K562 (cell line): ENCODE results near the gene ASCC1. TPM values are rescaled to one million over a fixed set of nuclear protein-coding genes. Genes with fewer than 3 reads are reported as not detected.

Experiments used
- ATAC-seq: fragments of 200-7000 bp; cut with Tn5 transposase; 3 replicates; pipeline ENCODE4 v1.9.1; 2020; ENCODE audit warnings: moderate library complexity
- BruUV-seq: library from RNA; stranded (reverse); fragments of 400-500 nt; replicated peaks from 2 replicates; lab custom pipeline; 2021; lab: Mats Ljungman, UMichigan
- CTCF ChIA-PET: fragments of 300-600 bp; formaldehyde crosslinking; extraction: SDS; loops from one replicate; lab custom pipeline; 2021; ENCODE audit warnings: low intra/inter-chr PET ratio; lab: Yijun Ruan, JAX
- POLR2A ChIA-PET: fragments of 300-600, 350-650 bp; sonication (Branson Sonifier 250); formaldehyde crosslinking; extraction: SDS; loops from one replicate; lab custom pipeline; 2021; ENCODE audit warnings: antibody characterized with exemption, inconsistent platforms; lab: Yijun Ruan, JAX
- DNase-seq, 4 experiments: peaks; one replicate each; pipeline versions ENCODE4 v3.0.0 to v3.0.0-alpha.2; 2011 to 2018; ENCODE audit warnings: low spot score in 3 of 4, mixed read lengths in 3 of 4; ENCODE audit errors: extremely low read depth in 1 of 4
- FAIRE-seq: peaks from 2 replicates; lab custom pipeline; 2011; peaks lifted over from hg19 to GRCh38; lab: Jason Lieb, UNC
- H2AFZ ChIP-seq: 2 replicates; pipeline ENCODE4 v1.6.0; 2011; ENCODE audit warnings: low read depth, low read length, control low read depth, inconsistent platforms
- H3K27ac ChIP-seq: fragments of 200-600 bp; 3 replicates; pipeline ENCODE4 v1.8.0; 2011; ENCODE audit warnings: low read depth, mild to moderate bottlenecking, control low read depth, inconsistent platforms, low read length, moderate library complexity, mixed read lengths; ENCODE audit errors: extremely low read depth
- H3K27me3 ChIP-seq, 2 experiments: fragments of 300-600 bp in 1 of 2; 2 replicates in 1 of 2; 3 replicates in 1 of 2; pipeline versions ENCODE4 v1.6.0 to v1.8.0; 2011; ENCODE audit warnings: inconsistent platforms in 2 of 2, low read length in 2 of 2, mild to moderate bottlenecking in 1 of 2, mixed read lengths in 1 of 2, moderate library complexity in 1 of 2; ENCODE audit not compliant: control insufficient read depth in 2 of 2, insufficient read depth in 2 of 2
- H3K36me3 ChIP-seq: fragments of 300-600 bp; 3 replicates; pipeline ENCODE4 v1.8.0; 2011; ENCODE audit warnings: mild to moderate bottlenecking, low read length, inconsistent platforms; ENCODE audit not compliant: control insufficient read depth, insufficient read depth
- H3K4me1 ChIP-seq, 2 experiments: fragments of 200-600 bp in 1 of 2; replicated peaks in 1 of 2; 2 replicates in 1 of 2; 3 replicates in 1 of 2; pipeline versions ENCODE4 v1.5.1 to v1.8.0; 2011; ENCODE audit warnings: inconsistent platforms in 2 of 2, low read length in 2 of 2, mild to moderate bottlenecking in 1 of 2, mixed read lengths in 1 of 2, moderate library complexity in 1 of 2; ENCODE audit not compliant: control insufficient read depth in 2 of 2, insufficient read depth in 2 of 2
- H3K4me2 ChIP-seq: 2 replicates; pipeline ENCODE4 v1.6.1; 2011; ENCODE audit warnings: low read length, control low read depth, inconsistent platforms, mixed read lengths; ENCODE audit not compliant: insufficient read depth
- H3K4me3 ChIP-seq: fragments of 200-600 bp; sonication (generic), shearing (Covaris generic); 2 replicates; pipeline ENCODE4 v1.5.1; 2016; ENCODE audit warnings: control low read depth, inconsistent platforms
- H3K79me2 ChIP-seq: fragments of 200-600 bp; 3 replicates; pipeline ENCODE4 v1.8.0; 2011; ENCODE audit warnings: low read length, inconsistent platforms; ENCODE audit not compliant: control insufficient read depth, insufficient read depth
- H3K9ac ChIP-seq, 2 experiments: 2 replicates each; pipeline versions ENCODE4 v1.6.0 to v1.6.1; 2011; ENCODE audit warnings: low read depth in 2 of 2, low read length in 2 of 2, control low read depth in 1 of 2, inconsistent platforms in 1 of 2, mild to moderate bottlenecking in 1 of 2, mixed read lengths in 1 of 2; ENCODE audit not compliant: insufficient read depth in 1 of 2
- H3K9me1 ChIP-seq: one replicate; pipeline ENCODE4 v1.6.0; 2011; ENCODE audit warnings: inconsistent platforms, mild to moderate bottlenecking, low read length, moderate library complexity; ENCODE audit not compliant: control insufficient read depth, insufficient read depth
- H3K9me3 ChIP-seq: replicated peaks from 2 replicates; pipeline ENCODE4 v1.5.1; 2011; ENCODE audit warnings: low read depth, low read length, inconsistent platforms; ENCODE audit not compliant: control insufficient read depth, insufficient read depth
- H4K20me1 ChIP-seq: replicated peaks from 2 replicates; pipeline ENCODE4 v1.6.1; 2011; ENCODE audit warnings: low read length, inconsistent platforms, mixed read lengths; ENCODE audit not compliant: control insufficient read depth, insufficient read depth
- NCOA2 ChIP-seq, 2 experiments: fragments of 450-650 bp; IDR thresholded peaks; 2 replicates each; pipeline ENCODE4 v1.6.1; 2018; ENCODE audit warnings: mild to moderate bottlenecking in 2 of 2, moderate library complexity in 1 of 2; ENCODE audit not compliant: partially characterized antibody in 2 of 2
- NEUROD1 ChIP-seq: fragments of 150-350 bp; IDR thresholded peaks from 2 replicates; pipeline ENCODE4 v1.6.1; 2014; ENCODE audit warnings: borderline replicate concordance, low read length, low read depth; ENCODE audit not compliant: partially characterized antibody
- NRF1 ChIP-seq, 2 experiments: fragments of 450-650 bp; IDR thresholded peaks in 1 of 2; conservative IDR thresholded peaks in 1 of 2; 2 replicates each; pipeline ENCODE4 v1.6.1; 2014; ENCODE audit warnings: mild to moderate bottlenecking in 2 of 2
- ZBED1 ChIP-seq: IDR thresholded peaks from 2 replicates; pipeline ENCODE4 v1.6.1; 2014
- ZFX ChIP-seq: sonication (generic); formaldehyde crosslinking; IDR thresholded peaks from 2 replicates; pipeline ENCODE4 v1.8.0; 2022; ENCODE audit warnings: mild to moderate bottlenecking, missing genetic modification reagents, moderate library complexity
- ZNF282 ChIP-seq: sonication (generic); formaldehyde crosslinking; IDR thresholded peaks from 2 replicates; pipeline ENCODE4 v1.8.1; 2023; ENCODE audit warnings: missing genetic modification reagents
- ZNF384 ChIP-seq: IDR thresholded peaks from 2 replicates; pipeline ENCODE4 v1.6.1; 2012; ENCODE audit warnings: low read depth, low read length, improper control_type of control experiment
- ZNF444 ChIP-seq: fragments of 250-450 bp; sonication (Bioruptor Pico); IDR thresholded peaks from 2 replicates; pipeline ENCODE4 v1.4.0; 2020; ENCODE audit warnings: mild to moderate bottlenecking, moderate library complexity
- ZNF57 ChIP-seq: fragments of 450-650 bp; formaldehyde crosslinking; IDR thresholded peaks from 2 replicates; pipeline ENCODE4 v1.4.0; 2020; ENCODE audit warnings: mild to moderate bottlenecking, moderate library complexity
- ZNF764 ChIP-seq: fragments of 250-450 bp; sonication (Bioruptor Pico); IDR thresholded peaks from 2 replicates; pipeline ENCODE4 v1.4.0; 2020; ENCODE audit warnings: low read depth, mild to moderate bottlenecking, moderate library complexity
- WGBS: fragments of 100-300 bp; shearing (Covaris generic); methylation state at CpG from one replicate; pipeline ENCODE4 v1.1.6; 2016; ENCODE audit warnings: low coverage, mixed read lengths; ENCODE audit not compliant: insufficient coverage; ENCODE audit errors: missing lambda C conversion rate; 5-methylcytosine and 5-hydroxymethylcytosine counted together
- in situ Hi-C: fragments of 300-500 bp; cut with MboI; formaldehyde crosslinking; loops from 4 replicates; pipeline ENCODE4 v1.15.0; 2018; ENCODE audit warnings: inconsistent platforms, mixed read lengths
- intact Hi-C: fragments of 100-400 bp; cut with micrococcal nuclease; formaldehyde crosslinking; loops from 2 replicates; pipeline ENCODE4 v1.14.2; 2022
- polyA plus RNA-seq, 8 experiments: library from polyadenylated mRNA; depleted of rRNA in 4 of 8; stranded (reverse) in 5 of 8; unstranded in 3 of 8; fragments of >200 nt; fragmentation: Nextera tagmentation in 2 of 8; fragmentation: Illumina TruSeq in 1 of 8; extraction: Ambion mirVana in 2 of 8; extraction: Trizol in 1 of 8; gene quantifications; 2 replicates each; pipeline versions ENCODE4 v1.2.1 to v1.2.3, GENCODE V29; 2011 to 2014; ENCODE audit warnings: inconsistent platforms in 1 of 8, missing spikeins in 1 of 8
- total RNA-seq, 7 experiments: library from RNA; depleted of rRNA in 6 of 7; stranded (reverse); fragments of >200 nt in 6 of 7; fragmentation: Illumina TruSeq in 2 of 7; extraction: Trizol in 2 of 7; gene quantifications; 2 replicates each; pipeline versions ENCODE4 v1.2.1 to v1.2.3, GENCODE V29; 2011 to 2021; ENCODE audit warnings: low replicate concordance in 1 of 7
- TF ChIP-seq, protein P1 (sequence below): sonication (generic); formaldehyde crosslinking; IDR thresholded peaks from 2 replicates; pipeline ENCODE4 v1.8.1; 2023; ENCODE audit warnings: mild to moderate bottlenecking, missing genetic modification reagents
- TF ChIP-seq, protein P2 (sequence below), 2 experiments: fragments of 450-650 bp in 1 of 2; sonication (generic) in 1 of 2; formaldehyde crosslinking in 1 of 2; IDR thresholded peaks in 1 of 2; conservative IDR thresholded peaks in 1 of 2; 2 replicates each; pipeline versions ENCODE4 v1.6.1 to v1.8.1; 2016 to 2023; ENCODE audit warnings: mild to moderate bottlenecking in 2 of 2, moderate library complexity in 2 of 2, inconsistent platforms in 1 of 2, missing genetic modification reagents in 1 of 2

ASCC1 gene
- total and polyA plus RNA-seq, 9 of the 15 experiments (the other 6 are each of a cell fraction or from before 2014, with no cell fraction given) = 31.7 to 73.3 (median 52.8) TPM

DNA sequence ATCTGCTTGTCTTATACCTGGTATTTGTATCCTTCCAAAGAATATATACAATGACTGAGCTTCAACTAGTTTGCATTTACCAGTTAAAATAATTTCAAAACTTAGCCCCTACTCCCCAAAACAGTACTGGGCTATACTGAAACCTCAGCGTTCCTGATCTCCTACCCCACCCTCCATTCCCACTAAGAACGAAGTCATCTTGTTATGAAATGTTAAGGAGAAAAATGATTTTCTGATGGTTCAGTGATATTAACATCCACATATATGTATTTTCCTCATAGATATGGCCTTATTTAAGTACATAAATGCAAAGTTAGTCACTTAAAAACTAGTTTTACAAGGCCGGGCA is 29.1 kb downstream of the ASCC1 start:
- Histone ChIP-seq H3K4me1 (no peaks in the 10 kb centered on the region; a peak in 1 of 5 replicates), H2AFZ (no peak overlapping the region)
- DNase-seq = no peak
- no peak for TF ChIP-seq ZBED1
- TF ChIP-seq NRF1 (conservative IDR thresholded peaks at IDR 0.05 in 1 of 2, IDR thresholded peaks at IDR 0.05 in 1 of 2) = peak in 1 of 2 experiments; percentile 9; a peak in 2 of 4 replicates
- TF ChIP-seq, all 486 proteins: peak for 1
- FAIRE-seq = no peak
- Histone ChIP-seq H3K9me3 (no peaks in the 10 kb centered on the region), H3K27me3 (no peaks in the 10 kb centered on the region), H3K4me2 (no peak overlapping the region), H3K9ac (no peak overlapping the region), H4K20me1 (no peaks in the 10 kb centered on the region), H3K4me3 (no peak overlapping the region), H3K9me1 (no peaks in the 10 kb centered on the region), H3K27ac (no peak overlapping the region), H3K36me3 (peaks cover 3% of the 10 kb centered on the region; the same call in 2 of the 3 replicates), H3K79me2 (no peaks in the 10 kb centered on the region)
- no TSS peak for BruUV-seq
- intact Hi-C loops = no loop called here
- POLR2A ChIA-PET = interaction anchor here (0.6 kb wide), 1 partner anchor 134 kb away, joined by 3 read pairs; no protein-coding TSS in a partner anchor
- no peak for ATAC-seq
- WGBS = 87% methylated on average over 3 of the region's 3 CpGs
- in situ Hi-C loops = no loop called here
- CTCF ChIA-PET = interaction anchor here (0.7 kb wide), 1 partner anchor 56 kb away, joined by 4 read pairs; no protein-coding TSS in a partner anchor

DNA sequence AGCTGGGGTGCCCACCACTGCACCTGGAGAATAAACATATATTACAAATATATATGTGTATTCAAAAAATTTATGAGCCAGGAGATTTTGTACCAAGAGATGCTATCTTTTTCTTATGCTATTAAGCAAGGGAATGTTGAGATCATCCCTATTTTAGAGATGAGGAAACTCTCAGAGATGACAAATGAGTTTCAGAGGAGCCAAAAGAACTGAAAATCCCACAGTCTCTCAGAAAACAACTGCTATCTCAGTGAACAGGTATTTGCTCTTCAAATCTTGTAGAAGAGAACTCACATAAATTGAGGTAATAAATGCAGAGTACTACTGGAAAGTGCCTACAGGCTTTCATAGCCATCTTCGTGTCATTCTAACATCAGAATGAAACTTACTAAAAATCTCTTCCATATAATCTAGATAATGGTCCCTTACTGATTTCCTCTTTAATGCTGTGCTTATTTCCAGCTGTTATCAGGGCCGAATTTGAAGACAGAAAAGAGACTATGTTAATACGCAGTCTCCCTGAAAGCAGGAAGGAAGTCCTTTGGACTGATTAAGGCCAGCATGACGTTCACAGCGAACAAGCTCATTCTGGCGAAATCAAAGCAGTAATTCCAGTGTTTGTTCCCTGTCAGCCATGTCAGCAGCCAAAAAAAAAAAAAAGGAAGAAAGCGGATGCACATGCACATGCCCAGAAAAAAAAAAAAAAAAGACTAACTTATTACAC is 29.7 kb downstream of the ASCC1 start:
- DNase-seq (no peak), ATAC-seq (peak; percentile 34; the same call in 2 of the 3 replicates), FAIRE-seq (no peak)
- CTCF ChIA-PET = interaction anchor here (0.6 to 0.7 kb wide), 2 partner anchors 56 to 288 kb away, joined by 4 read pairs; no protein-coding TSS in a partner anchor
- no peak overlapping the region for H2AFZ ChIP-seq
- intact Hi-C loops = no loop called here
- no peaks in the 10 kb centered on the region for H3K27me3 ChIP-seq
- no peaks in the 10 kb centered on the region for H3K9me3 ChIP-seq
- H3K9ac ChIP-seq = no peak overlapping the region
- no peaks in the 10 kb centered on the region for H3K9me1 ChIP-seq
- no peak overlapping the region for H3K4me3 ChIP-seq
- H3K4me2 ChIP-seq = no peak overlapping the region
- in situ Hi-C loops = no loop called here
- 52% methylated on average over 6 of the region's 7 CpGs for WGBS
- H3K79me2 ChIP-seq = no peaks in the 10 kb centered on the region
- H3K36me3 ChIP-seq = peaks cover 3% of the 10 kb centered on the region; the same call in 2 of the 3 replicates
- BruUV-seq = no TSS peak
- H4K20me1 ChIP-seq = no peaks in the 10 kb centered on the region
- POLR2A ChIA-PET = interaction anchor here (0.6 to 1.2 kb wide), 3 partner anchors 134 to 566 kb away, joined by 3 read pairs; no protein-coding TSS in a partner anchor
- H3K4me1 ChIP-seq = no peaks in the 10 kb centered on the region; a peak in 1 of 5 replicates
- peak overlapping the region; percentile 0; the same call in 1 of the 3 replicates for H3K27ac ChIP-seq
- no peak for TF ChIP-seq NCOA2 (IDR thresholded peaks at IDR 0.05; ENCODE audit: partially characterized antibody in 2 of 2)
- TF ChIP-seq ZNF57 = no peak
- TF ChIP-seq ZNF282 (CRISPR knock-in tag) = no peak
- no peak for TF ChIP-seq ZFX
- no peak for TF ChIP-seq ZNF764 (CRISPR knock-in tag)
- TF ChIP-seq, protein P1, sequence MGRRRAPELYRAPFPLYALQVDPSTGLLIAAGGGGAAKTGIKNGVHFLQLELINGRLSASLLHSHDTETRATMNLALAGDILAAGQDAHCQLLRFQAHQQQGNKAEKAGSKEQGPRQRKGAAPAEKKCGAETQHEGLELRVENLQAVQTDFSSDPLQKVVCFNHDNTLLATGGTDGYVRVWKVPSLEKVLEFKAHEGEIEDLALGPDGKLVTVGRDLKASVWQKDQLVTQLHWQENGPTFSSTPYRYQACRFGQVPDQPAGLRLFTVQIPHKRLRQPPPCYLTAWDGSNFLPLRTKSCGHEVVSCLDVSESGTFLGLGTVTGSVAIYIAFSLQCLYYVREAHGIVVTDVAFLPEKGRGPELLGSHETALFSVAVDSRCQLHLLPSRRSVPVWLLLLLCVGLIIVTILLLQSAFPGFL (CRISPR knock-in tag) = no peak
- no peak for TF ChIP-seq NEUROD1
- TF ChIP-seq ZNF444 (CRISPR knock-in tag) = no peak
- TF ChIP-seq ZNF384 = 0 out of 2 replicates have a peak, but pooled peaks have one; percentile 21
- TF ChIP-seq, protein P2, sequence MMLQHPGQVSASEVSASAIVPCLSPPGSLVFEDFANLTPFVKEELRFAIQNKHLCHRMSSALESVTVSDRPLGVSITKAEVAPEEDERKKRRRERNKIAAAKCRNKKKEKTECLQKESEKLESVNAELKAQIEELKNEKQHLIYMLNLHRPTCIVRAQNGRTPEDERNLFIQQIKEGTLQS (IDR thresholded peaks at IDR 0.05) = peak; percentile 34; the same call in 1 of the 2 replicates
- TF ChIP-seq, protein P2 (CRISPR knock-in tag; conservative IDR thresholded peaks at IDR 0.05) = no peak
